HG02623 (cell line): ENCODE results near the gene PSMB10.
"Not testable (repeated sequence)": the region's sequence is repeated elsewhere in the genome, so short reads cannot be mapped to it uniquely, and the experiment has no call there.

Source experiments
- ATAC-seq: cut with Tn5 transposase; IDR thresholded peaks from one replicate; pipeline ENCODE4 v1.9.1; 2021; ENCODE audit warnings: moderate library complexity; ENCODE audit not compliant: unreplicated experiment

The PSMB10 gene

GRCh38 chr16:67928147-67928546 is 8.5 kb downstream of the PSMB10 start:
- ATAC-seq: no peak

DNA sequence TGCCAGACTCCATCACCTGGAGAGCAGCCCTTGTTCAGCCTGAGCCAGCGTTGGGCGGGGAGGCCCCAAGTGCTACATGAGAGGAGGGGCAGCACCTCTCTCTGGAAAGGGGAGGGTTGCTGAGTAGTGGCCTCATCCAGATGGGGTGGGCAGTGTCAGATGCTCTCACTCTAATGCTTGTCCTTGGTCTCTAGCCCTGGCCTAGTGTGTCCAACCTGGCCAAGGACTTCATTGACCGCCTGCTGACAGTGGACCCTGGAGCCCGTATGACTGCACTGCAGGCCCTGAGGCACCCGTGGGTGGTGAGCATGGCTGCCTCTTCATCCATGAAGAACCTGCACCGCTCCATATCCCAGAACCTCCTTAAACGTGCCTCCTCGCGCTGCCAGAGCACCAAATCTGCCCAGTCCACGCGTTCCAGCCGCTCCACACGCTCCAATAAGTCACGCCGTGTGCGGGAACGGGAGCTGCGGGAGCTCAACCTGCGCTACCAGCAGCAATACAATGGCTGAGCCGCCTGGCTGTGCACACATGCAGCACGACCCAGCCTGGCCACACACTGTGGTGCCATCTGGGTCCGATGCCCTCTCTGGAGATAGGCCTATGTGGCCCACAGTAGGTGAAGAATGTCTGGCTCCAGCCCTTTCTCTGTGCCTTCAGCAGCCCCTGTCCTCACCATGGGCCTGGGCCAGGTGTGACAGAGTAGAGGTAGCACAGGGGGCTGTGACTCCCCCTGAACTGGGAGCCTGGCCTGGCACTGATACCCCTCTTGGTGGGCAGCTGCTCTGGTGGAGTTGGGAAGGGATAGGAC is 9.3 kb downstream of the PSMB10 start:
- no peak for ATAC-seq

DNA sequence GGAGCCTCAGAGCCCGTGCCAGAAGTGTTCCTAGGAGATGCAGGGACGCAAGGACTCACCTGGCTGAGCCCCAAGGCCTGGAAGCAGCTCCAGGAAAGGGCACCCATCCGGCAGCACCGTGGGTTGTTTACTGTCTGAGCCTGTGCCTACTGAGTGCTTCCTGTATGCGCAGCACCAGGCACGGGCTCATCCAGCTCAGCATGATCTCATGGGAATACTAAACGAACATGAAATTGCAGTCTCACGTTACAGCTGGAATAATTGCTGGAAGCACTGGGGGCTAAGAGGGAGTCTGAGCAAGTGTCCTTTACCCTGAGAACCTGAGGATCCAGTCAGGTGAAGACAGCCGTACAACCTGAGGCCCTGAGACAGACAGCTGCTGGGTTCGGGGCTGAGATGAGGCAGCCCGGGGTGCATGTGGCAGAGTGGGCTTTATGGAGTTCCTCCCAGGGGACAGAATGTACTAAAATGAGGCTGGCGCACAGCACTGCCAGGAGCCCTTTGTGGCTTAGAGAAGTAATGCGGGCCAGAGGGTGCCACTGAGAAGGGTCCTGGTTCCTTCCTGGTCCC is 10.4 kb downstream of the PSMB10 start:
- ATAC-seq: no peak

GRCh38 chr16:67924140-67924906 is 12.3 kb downstream of the PSMB10 start:
- ATAC-seq: no peak

DNA sequence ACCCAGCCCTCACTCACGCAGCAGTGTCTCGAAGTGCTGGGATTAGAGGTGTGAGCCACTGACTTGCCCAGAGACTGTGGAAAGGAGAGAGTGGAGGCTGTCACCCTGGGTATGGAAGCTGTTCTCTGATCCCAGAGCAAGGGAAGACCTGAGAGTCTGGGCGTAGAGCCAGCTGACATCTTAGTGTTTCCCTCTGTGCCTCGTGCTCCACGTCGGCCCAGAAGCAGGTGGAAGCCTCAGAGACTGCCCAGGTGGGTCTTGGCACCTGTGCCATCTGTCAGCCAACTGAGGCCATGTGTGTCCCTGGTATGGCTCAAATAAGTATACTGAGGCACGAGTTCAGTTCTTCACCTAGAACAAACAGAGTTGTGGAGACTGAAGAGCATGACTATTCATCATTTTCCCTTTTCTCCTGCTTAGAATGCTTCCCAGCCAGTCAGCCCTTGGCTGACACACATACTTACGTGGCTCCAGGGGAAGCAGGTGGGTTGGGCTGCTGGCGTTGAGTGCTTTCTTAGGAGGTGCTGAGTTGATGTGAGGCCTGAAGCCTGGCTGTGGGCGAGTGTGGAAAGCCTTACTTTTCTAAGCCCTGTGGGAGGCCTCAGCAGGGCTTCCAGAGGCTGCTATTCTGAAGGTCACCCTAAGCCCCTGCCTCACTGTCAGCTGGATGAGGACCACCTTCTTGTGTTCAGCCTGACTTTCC is 13.1 kb downstream of the PSMB10 start:
- no peak for ATAC-seq

DNA sequence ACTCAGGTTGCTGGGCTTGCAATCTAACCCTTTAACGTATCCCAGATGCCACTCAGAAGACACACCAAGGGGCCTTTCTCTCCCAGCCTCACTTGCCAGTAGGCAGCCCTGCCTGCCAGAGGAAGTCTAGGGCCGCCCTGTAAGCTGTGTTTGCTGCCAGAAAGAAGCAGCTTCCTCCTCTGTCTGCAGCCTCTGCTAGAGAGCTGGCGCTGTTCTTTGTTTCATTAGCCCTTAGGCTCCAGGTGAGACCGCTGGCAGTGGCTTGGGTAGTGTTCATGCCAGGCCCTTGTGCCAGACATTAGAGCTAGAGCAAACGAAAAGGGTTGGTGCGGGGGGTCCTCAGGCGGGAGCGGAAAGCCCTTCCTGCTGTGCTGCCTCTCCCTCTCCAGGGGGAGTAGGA is 13.9 kb downstream of the PSMB10 start:
- no peak for ATAC-seq

DNA sequence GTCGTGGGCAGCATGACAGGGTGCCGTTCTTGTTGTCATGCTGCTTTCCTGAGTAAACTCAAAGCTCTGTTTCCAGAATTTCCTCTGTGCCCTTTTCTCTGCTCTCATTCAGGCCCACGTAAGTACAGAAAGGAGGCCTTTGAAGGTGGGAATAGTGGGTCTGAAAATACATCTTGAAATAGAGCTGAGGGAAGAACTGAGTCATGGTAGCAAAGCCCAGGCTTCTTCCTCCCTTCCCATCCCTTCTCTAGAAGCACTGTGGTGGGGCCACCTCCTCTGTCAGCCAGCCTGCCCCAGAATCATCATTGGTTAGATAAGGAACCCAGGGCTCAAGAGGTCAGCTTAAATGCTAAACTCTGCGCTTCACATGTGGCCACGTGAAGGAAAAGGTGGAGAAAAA is 14.4 kb downstream of the PSMB10 start:
- no peak for ATAC-seq

GRCh38 chr16:67919622-67920221 is 16.9 kb downstream of the PSMB10 start:
- ATAC-seq: no peak

GRCh38 chr16:67917852-67918236 is 18.8 kb downstream of the PSMB10 start:
- no peak for ATAC-seq

GRCh38 chr16:67917140-67917851 is 19.4 kb downstream of the PSMB10 start:
- ATAC-seq: no peak

DNA sequence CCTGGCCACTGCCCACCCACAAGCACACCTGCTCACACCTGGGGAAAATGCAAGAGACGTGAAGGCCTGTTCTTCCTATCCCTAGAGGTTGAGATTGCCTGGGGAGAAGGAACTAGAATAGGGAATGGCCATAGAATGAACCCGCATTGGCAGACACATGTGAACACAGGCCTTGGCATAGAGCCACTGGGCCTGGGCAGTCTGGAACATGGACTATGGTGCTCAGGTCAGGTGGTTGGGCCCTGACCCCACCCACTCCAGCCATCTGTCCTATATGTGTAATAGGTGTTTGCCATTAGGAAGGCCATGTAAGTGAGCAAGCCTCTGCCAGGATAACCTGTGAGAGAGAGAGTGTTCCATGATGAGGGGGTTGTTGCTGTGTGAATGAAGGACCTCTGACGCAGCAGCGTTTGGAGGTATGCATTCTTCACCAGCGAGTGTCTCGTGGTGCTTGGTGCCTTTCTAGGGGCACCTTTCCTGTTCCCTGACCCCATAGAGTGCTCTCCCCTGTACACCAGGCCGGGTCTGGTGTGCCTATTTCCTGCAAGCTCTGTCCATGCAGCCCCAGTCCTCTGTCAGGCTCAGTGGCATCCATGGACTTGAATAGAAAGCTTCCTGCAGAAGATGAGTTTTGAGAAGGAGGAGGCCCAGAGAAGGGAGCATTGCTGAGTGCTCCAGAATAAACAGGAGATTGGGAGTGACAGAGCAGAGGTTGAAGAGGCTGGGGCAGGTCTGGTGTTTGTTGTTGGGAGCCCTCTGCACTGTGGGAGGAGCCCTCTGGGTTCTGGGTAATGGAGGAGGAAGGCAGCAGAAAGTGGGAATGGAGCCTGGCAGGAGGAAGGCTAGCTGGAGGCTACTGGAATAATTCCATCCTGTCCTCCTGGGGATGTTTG is 20.6 kb downstream of the PSMB10 start:
- no peak for ATAC-seq

- not testable (repeated sequence) for ATAC-seq
Observed at GRCh38 chr16:67915496-67915769, 21.2 kb downstream of the PSMB10 start.

- ATAC-seq: no peak
Observed at GRCh38 chr16:67914758-67915495, 21.7 kb downstream of the PSMB10 start.

DNA sequence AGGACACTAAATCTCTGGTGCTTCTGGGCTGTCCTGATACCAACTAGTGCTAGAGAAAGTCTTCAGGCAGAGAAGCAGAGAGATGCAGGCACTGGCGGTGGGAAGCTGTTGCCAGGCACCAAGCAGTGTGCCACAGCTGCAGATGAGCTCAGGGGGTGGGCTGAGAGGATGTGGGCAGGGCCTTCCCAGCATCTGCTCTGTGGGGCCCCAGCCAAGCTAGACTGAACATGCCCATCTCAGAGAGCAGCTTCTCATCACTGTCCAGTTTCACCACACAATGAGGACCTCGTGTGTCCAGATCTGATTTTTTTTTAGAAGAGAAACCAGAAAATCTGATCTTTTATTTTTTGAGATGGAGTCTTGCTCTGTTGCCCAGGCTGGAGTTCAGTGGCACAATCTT is 26.5 kb downstream of the PSMB10 start:
- ATAC-seq: no peak

DNA sequence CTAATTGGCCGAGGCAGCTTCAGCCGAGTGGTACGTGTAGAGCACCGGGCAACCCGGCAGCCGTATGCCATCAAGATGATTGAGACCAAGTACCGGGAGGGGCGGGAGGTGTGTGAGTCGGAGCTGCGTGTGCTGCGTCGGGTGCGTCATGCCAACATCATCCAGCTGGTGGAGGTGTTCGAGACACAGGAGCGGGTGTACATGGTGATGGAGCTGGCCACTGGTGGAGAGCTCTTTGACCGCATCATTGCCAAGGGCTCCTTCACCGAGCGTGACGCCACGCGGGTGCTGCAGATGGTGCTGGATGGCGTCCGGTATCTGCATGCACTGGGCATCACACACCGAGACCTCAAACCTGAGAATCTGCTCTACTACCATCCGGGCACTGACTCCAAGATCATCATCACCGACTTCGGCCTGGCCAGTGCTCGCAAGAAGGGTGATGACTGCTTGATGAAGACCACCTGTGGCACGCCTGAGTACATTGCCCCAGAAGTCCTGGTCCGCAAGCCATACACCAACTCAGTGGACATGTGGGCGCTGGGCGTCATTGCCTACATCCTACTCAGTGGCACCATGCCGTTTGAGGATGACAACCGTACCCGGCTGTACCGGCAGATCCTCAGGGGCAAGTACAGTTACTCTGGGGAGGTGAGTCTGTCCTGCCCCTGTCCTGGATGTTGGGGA is 27.5 kb downstream of the PSMB10 start:
- ATAC-seq: no peak

DNA sequence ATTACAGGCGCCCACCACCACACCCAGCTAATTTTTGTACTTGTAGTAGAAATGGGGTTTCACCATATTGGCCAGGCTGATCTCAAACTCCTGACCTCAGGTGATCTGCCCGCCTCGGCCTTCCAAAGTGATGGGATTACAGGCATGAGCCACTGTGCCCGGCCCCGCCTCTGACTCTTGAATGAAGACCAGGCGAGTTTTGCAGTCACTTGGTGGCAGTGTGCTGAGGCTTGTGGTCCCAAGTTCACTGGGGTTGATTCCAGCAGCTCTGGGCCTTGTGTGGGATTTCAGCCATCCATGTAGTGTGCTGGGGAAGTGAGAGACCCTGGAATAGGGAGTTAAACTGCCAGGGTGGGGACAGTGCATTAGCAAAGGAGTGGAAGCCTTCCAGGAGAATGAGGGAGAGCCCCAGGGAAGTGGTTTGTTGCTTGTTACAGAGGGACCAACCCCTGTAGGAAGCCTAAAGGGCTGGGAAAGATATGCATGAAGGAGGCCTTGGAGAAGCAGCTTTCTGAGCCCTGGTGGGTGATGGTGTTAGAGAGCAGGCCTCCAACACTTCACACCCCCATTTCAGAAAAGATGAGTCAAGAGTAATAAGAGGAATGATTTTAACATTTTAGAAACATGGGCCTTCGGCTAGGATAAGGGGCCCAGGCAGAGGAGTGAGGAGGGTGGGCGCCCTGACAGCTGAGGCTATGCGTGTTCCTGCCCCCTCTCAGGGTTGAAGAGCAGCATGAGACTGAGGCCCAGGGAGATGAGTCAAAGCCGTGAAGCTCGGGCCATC is 29.1 kb downstream of the PSMB10 start:
- no peak for ATAC-seq

DNA sequence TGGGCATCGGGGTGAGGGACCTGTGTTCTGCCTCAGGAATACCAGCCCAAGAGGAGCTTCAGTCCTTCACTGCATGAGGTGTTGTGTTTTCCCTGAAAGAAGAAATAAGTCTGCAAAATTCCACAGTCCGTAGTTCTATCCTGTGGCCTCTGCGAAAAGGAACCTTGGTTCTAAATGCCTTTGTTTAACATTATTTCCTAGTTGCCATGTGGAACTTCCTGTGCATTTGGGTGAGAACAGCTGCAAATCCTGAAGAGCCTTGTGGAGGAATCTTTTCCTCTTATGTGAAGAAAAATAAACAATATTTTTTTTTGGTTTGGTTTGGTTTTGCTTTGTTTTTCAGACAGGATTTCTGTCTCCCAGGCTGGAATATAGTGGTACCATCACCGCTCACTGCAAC is 33.8 kb downstream of the PSMB10 start:
- no peak for ATAC-seq

DNA sequence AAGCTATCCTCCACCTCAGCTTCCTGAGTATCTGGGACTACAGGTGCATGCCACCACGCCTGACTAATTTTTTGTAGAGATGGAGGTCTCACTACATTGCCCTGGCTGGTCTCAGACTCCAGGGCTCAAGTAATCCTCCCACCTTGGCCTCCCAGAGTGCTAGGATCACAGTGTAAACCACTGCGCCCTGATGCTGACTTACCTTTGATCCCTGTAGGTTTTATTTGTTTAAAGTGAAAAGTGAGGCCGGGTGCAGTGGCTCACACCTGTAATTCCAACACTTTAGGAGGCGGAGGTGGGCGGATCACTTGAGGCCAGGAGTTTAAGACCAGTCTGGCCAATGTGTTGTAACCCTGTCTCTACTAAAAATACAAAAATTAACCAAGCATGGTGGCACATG is 34.9 kb downstream of the PSMB10 start:
- no peak for ATAC-seq
